NT2/D1 (cell line): Measurements from ENCODE around the gene TFAP2E.

ENCODE experiments used
- SUZ12 ChIP-seq: IDR thresholded peaks from 2 replicates; pipeline ENCODE4 v1.6.1; 2011; ENCODE audit not compliant: insufficient read length, insufficient read depth; ENCODE audit errors: extremely low read depth
- YY1 ChIP-seq: IDR thresholded peaks from 2 replicates; pipeline ENCODE4 v1.6.1; 2011; ENCODE audit not compliant: insufficient read length, insufficient read depth
- ZNF274 ChIP-seq: IDR thresholded peaks from 2 replicates; pipeline ENCODE4 v1.6.1; 2011; ENCODE audit warnings: mild to moderate bottlenecking, low read depth, low read length

DNA sequence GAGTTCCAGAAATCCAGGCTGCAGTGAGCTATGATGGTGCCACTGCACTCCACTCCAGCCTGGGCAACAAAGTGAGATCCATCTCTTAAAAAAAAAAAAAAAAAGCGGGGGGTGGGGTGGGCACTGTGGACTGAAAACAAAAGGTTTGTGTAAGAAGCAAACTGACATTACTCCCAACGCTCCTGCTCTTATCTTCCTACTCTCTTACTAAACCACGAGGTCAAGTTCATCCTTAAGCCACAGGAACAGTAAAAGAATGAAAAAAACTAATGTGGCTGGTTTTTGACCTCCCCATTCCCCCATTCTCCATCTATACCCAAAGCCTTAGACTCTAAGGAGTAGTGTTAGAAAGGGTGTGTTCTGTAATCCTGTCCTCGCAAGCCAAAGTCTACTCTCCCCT, 30.8 kb downstream of the TFAP2E start:
- no peak for TF ChIP-seq ZNF274
- TF ChIP-seq YY1, result no peak
- TF ChIP-seq SUZ12, result no peak
